CD4-positive, alpha-beta memory T cell (primary cell): Measurements from ENCODE around the gene OR56A4. TPM values are rescaled to one million over a fixed set of nuclear protein-coding genes. Genes with fewer than 3 reads are reported as not detected.

Experiments
- CTCF ChIA-PET: fragments of 350-600 bp; sonication (Branson Sonifier 250); formaldehyde crosslinking; loops from one replicate; lab custom pipeline; 2021; ENCODE audit warnings: inconsistent platforms; ENCODE audit not compliant: partially characterized antibody; lab: Charles Lee
- POLR2A ChIA-PET: fragments of 350-600 bp; sonication (Branson Sonifier 250); formaldehyde crosslinking; loops from one replicate; lab custom pipeline; 2021; ENCODE audit not compliant: partially characterized antibody; lab: Charles Lee
- DNase-seq, 5 donors: peaks; one replicate each; pipeline versions ENCODE4 v3.0.0 to v3.0.0-alpha.2; 2020 to 2022; ENCODE audit warnings: mixed read lengths in 1 of 5
- H3K27ac ChIP-seq: one replicate; pipeline ENCODE4 v1.7.0; 2013; ENCODE audit warnings: low read depth, low read length
- H3K27me3 ChIP-seq: 2 replicates; pipeline ENCODE4 v1.7.0; 2013; ENCODE audit warnings: mild to moderate bottlenecking, low read length, moderate library complexity; ENCODE audit not compliant: insufficient read depth
- H3K36me3 ChIP-seq: 2 replicates; pipeline ENCODE4 v1.7.0; 2013; ENCODE audit warnings: mild to moderate bottlenecking, low read length, moderate library complexity; ENCODE audit not compliant: insufficient read depth
- H3K4me1 ChIP-seq: 2 replicates; pipeline ENCODE4 v1.7.0; 2013; ENCODE audit warnings: mild to moderate bottlenecking, low read length, moderate library complexity; ENCODE audit not compliant: insufficient read depth
- H3K4me3 ChIP-seq, 2 donors: one replicate each; pipeline ENCODE4 v1.7.0; 2013; ENCODE audit warnings: low read length in 2 of 2, mild to moderate bottlenecking in 1 of 2
- H3K9me3 ChIP-seq, 2 donors: one replicate each; pipeline ENCODE4 v1.7.0; 2013; ENCODE audit warnings: low read length in 2 of 2, control low read depth in 1 of 2; ENCODE audit not compliant: control insufficient read depth in 1 of 2
- H3K27ac Mint-ChIP-seq, 7 donors: one replicate each; pipeline ENCODE4 v1.8.0; 2020 to 2021; ENCODE audit warnings: mixed read lengths in 7 of 7, mild to moderate bottlenecking in 6 of 7, inconsistent platforms in 3 of 7, moderate library complexity in 3 of 7
- H3K27me3 Mint-ChIP-seq, 2 donors: one replicate each; pipeline ENCODE4 v1.8.0; 2020 to 2021; ENCODE audit warnings: mixed read lengths in 2 of 2
- H3K36me3 Mint-ChIP-seq, 2 donors: one replicate each; pipeline ENCODE4 v1.8.0; 2020 to 2021; ENCODE audit warnings: mixed read lengths in 2 of 2, inconsistent platforms in 1 of 2, mild to moderate bottlenecking in 1 of 2
- H3K4me1 Mint-ChIP-seq, 4 donors: one replicate each; pipeline ENCODE4 v1.8.0; 2020 to 2021; ENCODE audit warnings: mixed read lengths in 4 of 4, mild to moderate bottlenecking in 1 of 4
- H3K4me3 Mint-ChIP-seq, 8 donors: one replicate each; pipeline ENCODE4 v1.8.0; 2020 to 2021; ENCODE audit warnings: mixed read lengths in 8 of 8, mild to moderate bottlenecking in 7 of 8, moderate library complexity in 6 of 8, inconsistent platforms in 3 of 8
- H3K9me3 Mint-ChIP-seq, 8 donors: one replicate each; pipeline ENCODE4 v1.8.0; 2020 to 2021; ENCODE audit warnings: mixed read lengths in 8 of 8, mild to moderate bottlenecking in 5 of 8, inconsistent platforms in 3 of 8, moderate library complexity in 1 of 8
- intact Hi-C: fragments of 100-400 bp; cut with micrococcal nuclease; formaldehyde crosslinking; loops from one replicate; pipeline ENCODE4 v1.15.1; 2023
- polyA plus RNA-seq, 2 donors: library from polyadenylated mRNA; unstranded; fragments of 300-500 nt; fragmentation: Illumina TruSeq; gene quantifications; one replicate each; pipeline ENCODE4 v1.2.3, GENCODE V29; 2021
- total RNA-seq, 2 experiments: library from RNA; stranded (reverse); gene quantifications; one replicate each; pipeline ENCODE4 v1.2.3, GENCODE V29; 2021

Gene OR56A4
- total RNA-seq (not detected), polyA plus RNA-seq (not detected)

- no peak within 1 kb of the TSS for H3K4me3 ChIP-seq
- ChIA-PET POLR2A (no interaction called here), CTCF (no interaction called here)
- no peak for DNase-seq
- no peaks in the 10 kb centered on the region for H3K9me3 Mint-ChIP-seq
- H3K36me3 ChIP-seq, result no peaks in the 10 kb centered on the region
- H3K9me3 ChIP-seq, result no peaks in the 10 kb centered on the region
- H3K36me3 Mint-ChIP-seq, result no peaks in the 10 kb centered on the region
- H3K4me1 ChIP-seq, result no peaks in the 10 kb centered on the region
- intact Hi-C loops, result no loop called here
- H3K4me1 Mint-ChIP-seq, result no peaks in the 10 kb centered on the region
- no peak within 1 kb of the TSS for H3K27ac ChIP-seq
- no peak within 1 kb of the TSS for H3K27ac Mint-ChIP-seq
- H3K4me3 Mint-ChIP-seq, result no peak within 1 kb of the TSS
- H3K27me3 ChIP-seq, result no peaks in the 10 kb centered on the region
- peaks cover 6% of the 10 kb centered on the region in 2 donors for H3K27me3 Mint-ChIP-seq
Observed at GRCh38 chr11:6006846-6007245, at the start of gene OR56A4. OR56A4 (minus strand) TSS chr11:6006946; CDS start chr11:6002992, 3,954 bp downstream.

GRCh38 chr11:6055569-6055968 is 48.8 kb upstream of the OR56A4 start:
- Mint-ChIP-seq H3K4me3 (no peak overlapping the region), H3K27ac (no peak overlapping the region), H3K27me3 (peaks cover 11 to 21% of the 10 kb centered on the region in 2 donors), H3K4me1 (no peaks in the 10 kb centered on the region), H3K9me3 (peaks cover 0 to 4% (median 0%) of the 10 kb centered on the region in 8 donors), H3K36me3 (no peaks in the 10 kb centered on the region)
- no peak for DNase-seq
- no peaks in the 10 kb centered on the region for H3K9me3 ChIP-seq
- intact Hi-C loops, result no loop called here
- H3K27ac ChIP-seq, result no peak overlapping the region
- ChIA-PET CTCF (no interaction called here), POLR2A (no interaction called here)
- no peaks in the 10 kb centered on the region for H3K36me3 ChIP-seq
- H3K27me3 ChIP-seq, result no peaks in the 10 kb centered on the region
- H3K4me3 ChIP-seq, result no peak overlapping the region
- no peaks in the 10 kb centered on the region for H3K4me1 ChIP-seq

- Mint-ChIP-seq H3K27me3 (peaks cover 5 to 25% of the 10 kb centered on the region in 2 donors), H3K4me1 (no peaks in the 10 kb centered on the region), H3K36me3 (no peaks in the 10 kb centered on the region), H3K27ac (no peak overlapping the region), H3K4me3 (no peak overlapping the region), H3K9me3 (peaks cover 0 to 2% (median 0%) of the 10 kb centered on the region in 8 donors)
- Histone ChIP-seq H3K27ac (no peak overlapping the region), H3K9me3 (no peaks in the 10 kb centered on the region), H3K36me3 (no peaks in the 10 kb centered on the region), H3K4me3 (no peak overlapping the region), H3K27me3 (peaks cover 3% of the 10 kb centered on the region), H3K4me1 (no peaks in the 10 kb centered on the region)
- intact Hi-C loops, result no loop called here
- DNase-seq, result no peak
- ChIA-PET POLR2A (no interaction called here), CTCF (no interaction called here)
Observed at GRCh38 chr11:6052374-6052773, 45.6 kb upstream of the OR56A4 start.

- Mint-ChIP-seq H3K4me1 (no peaks in the 10 kb centered on the region), H3K27ac (no peak overlapping the region), H3K27me3 (peaks cover 8 to 14% of the 10 kb centered on the region in 2 donors), H3K9me3 (no peaks in the 10 kb centered on the region), H3K36me3 (no peaks in the 10 kb centered on the region), H3K4me3 (no peak overlapping the region)
- DNase-seq, result no peak
- Histone ChIP-seq H3K27me3 (no peaks in the 10 kb centered on the region), H3K27ac (no peak overlapping the region), H3K4me3 (no peak overlapping the region), H3K36me3 (no peaks in the 10 kb centered on the region), H3K4me1 (no peaks in the 10 kb centered on the region), H3K9me3 (no peaks in the 10 kb centered on the region)
- intact Hi-C loops, result no loop called here
- ChIA-PET CTCF (no interaction called here), POLR2A (no interaction called here)
Observed at GRCh38 chr11:6040874-6041273, 34.1 kb upstream of the OR56A4 start.

GRCh38 chr11:6030708-6031405 is 24.1 kb upstream of the OR56A4 start, which contains the start of gene OR56A1:
OR56A1 (minus strand) TSS chr11:6030758; CDS start chr11:6027692, 3,066 bp downstream.
- Histone ChIP-seq H3K36me3 (no peaks in the 10 kb centered on the region), H3K27ac (no peak within 1 kb of the TSS), H3K4me3 (no peak within 1 kb of the TSS), H3K9me3 (no peaks in the 10 kb centered on the region), H3K27me3 (no peaks in the 10 kb centered on the region), H3K4me1 (no peaks in the 10 kb centered on the region)
- Mint-ChIP-seq H3K4me3 (no peak within 1 kb of the TSS), H3K9me3 (no peaks in the 10 kb centered on the region), H3K4me1 (no peaks in the 10 kb centered on the region), H3K27ac (no peak within 1 kb of the TSS), H3K27me3 (peaks cover 9 to 13% of the 10 kb centered on the region in 2 donors), H3K36me3 (no peaks in the 10 kb centered on the region)
- no peak for DNase-seq
- intact Hi-C loops, result no loop called here
- ChIA-PET CTCF (no interaction called here), POLR2A (no interaction called here)

- Mint-ChIP-seq H3K36me3 (no peaks in the 10 kb centered on the region), H3K27me3 (peaks cover 9 to 24% of the 10 kb centered on the region in 2 donors), H3K9me3 (no peaks in the 10 kb centered on the region), H3K27ac (no peak overlapping the region), H3K4me3 (no peak overlapping the region), H3K4me1 (no peaks in the 10 kb centered on the region)
- Histone ChIP-seq H3K36me3 (no peaks in the 10 kb centered on the region), H3K9me3 (no peaks in the 10 kb centered on the region), H3K27ac (no peak overlapping the region), H3K4me3 (no peak overlapping the region), H3K27me3 (no peaks in the 10 kb centered on the region), H3K4me1 (no peaks in the 10 kb centered on the region)
- CTCF ChIA-PET, result no interaction called here
- intact Hi-C loops, result no loop called here
- POLR2A ChIA-PET, result no interaction called here
- no peak for DNase-seq
Observed at GRCh38 chr11:6027501-6027900, 20.8 kb upstream of the OR56A4 start.

GRCh38 chr11:6025056-6025455 is 18.3 kb upstream of the OR56A4 start:
- H3K4me1 ChIP-seq, result no peaks in the 10 kb centered on the region
- H3K27ac Mint-ChIP-seq, result no peak overlapping the region
- CTCF ChIA-PET, result interaction anchor here (1.1 to 5.8 kb wide), 2 partner anchors 328 to 338 kb away, joined by 3 to 27 read pairs; no protein-coding TSS in a partner anchor
- no peak for DNase-seq
- intact Hi-C loops, result no loop called here
- no peaks in the 10 kb centered on the region for H3K27me3 ChIP-seq
- H3K36me3 ChIP-seq, result no peaks in the 10 kb centered on the region
- H3K4me3 ChIP-seq, result no peak overlapping the region
- no peak overlapping the region for H3K27ac ChIP-seq
- POLR2A ChIA-PET, result no interaction called here
- H3K9me3 ChIP-seq, result no peaks in the 10 kb centered on the region
- H3K4me3 Mint-ChIP-seq, result no peak overlapping the region
- no peaks in the 10 kb centered on the region for H3K9me3 Mint-ChIP-seq
- no peaks in the 10 kb centered on the region for H3K4me1 Mint-ChIP-seq
- H3K27me3 Mint-ChIP-seq, result peaks cover 9 to 27% of the 10 kb centered on the region in 2 donors
- H3K36me3 Mint-ChIP-seq, result no peaks in the 10 kb centered on the region
